NT2/D1 (cell line): Measurements from ENCODE around the gene GINS3.

Experiments used
- SUZ12 ChIP-seq: IDR thresholded peaks from 2 replicates; pipeline ENCODE4 v1.6.1; 2011; ENCODE audit not compliant: insufficient read length, insufficient read depth; ENCODE audit errors: extremely low read depth
- YY1 ChIP-seq: IDR thresholded peaks from 2 replicates; pipeline ENCODE4 v1.6.1; 2011; ENCODE audit not compliant: insufficient read length, insufficient read depth
- ZNF274 ChIP-seq: IDR thresholded peaks from 2 replicates; pipeline ENCODE4 v1.6.1; 2011; ENCODE audit warnings: mild to moderate bottlenecking, low read depth, low read length

GRCh38 chr16:58385218-58385773 lies 7.0 kb upstream of the GINS3 start:
- TF ChIP-seq SUZ12 = no peak
- TF ChIP-seq ZNF274 = no peak
- no peak for TF ChIP-seq YY1
